ENCODE data around the gene HECW1.

Gene HECW1

DNA sequence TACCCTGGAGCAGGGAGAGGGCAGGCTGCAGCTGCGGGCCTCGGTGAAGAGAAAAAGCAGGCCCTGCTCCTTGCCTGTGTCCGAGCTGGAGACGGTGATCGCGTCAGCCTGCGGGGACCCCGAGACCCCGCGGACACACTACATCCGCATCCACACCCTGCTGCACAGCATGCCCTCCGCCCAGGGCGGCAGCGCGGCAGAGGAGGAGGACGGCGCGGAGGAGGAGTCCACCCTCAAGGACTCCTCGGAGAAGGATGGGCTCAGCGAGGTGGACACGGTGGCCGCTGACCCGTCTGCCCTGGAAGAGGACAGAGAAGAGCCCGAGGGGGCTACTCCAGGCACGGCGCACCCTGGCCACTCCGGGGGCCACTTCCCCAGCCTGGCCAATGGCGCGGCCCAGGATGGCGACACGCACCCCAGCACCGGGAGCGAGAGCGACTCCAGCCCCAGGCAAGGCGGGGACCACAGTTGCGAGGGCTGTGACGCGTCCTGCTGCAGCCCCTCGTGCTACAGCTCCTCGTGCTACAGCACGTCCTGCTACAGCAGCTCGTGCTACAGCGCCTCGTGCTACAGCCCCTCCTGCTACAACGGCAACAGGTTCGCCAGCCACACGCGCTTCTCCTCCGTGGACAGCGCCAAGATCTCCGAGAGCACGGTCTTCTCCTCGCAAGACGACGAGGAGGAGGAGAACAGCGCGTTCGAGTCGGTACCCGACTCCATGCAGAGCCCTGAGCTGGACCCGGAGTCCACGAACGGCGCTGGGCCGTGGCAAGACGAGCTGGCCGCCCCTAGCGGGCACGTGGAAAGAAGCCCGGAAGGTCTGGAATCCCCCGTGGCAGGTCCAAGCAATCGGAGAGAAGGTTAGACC is 332.5 kb downstream of the HECW1 start:
- DNase-seq, result no peak

DNA sequence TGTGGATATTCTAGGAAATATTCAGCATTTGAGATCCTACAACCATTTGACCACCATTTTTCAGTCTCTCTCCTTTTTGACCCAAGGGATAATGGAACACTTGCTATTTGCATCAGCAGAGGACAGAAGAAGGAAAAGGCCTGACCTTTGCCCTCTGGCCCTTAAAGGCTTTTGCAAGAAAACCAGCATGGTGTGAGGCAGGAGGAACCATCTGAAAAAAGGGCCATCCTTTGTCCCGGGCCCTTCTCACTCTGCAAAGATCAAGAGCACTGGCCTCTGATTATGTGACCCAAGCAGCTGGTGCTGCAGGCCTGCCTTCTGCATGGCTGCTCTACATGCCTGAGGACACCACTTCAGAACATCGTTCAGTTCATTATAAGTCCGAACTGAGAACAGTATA is 337.1 kb downstream of the HECW1 start:
- no peak for DNase-seq

DNA sequence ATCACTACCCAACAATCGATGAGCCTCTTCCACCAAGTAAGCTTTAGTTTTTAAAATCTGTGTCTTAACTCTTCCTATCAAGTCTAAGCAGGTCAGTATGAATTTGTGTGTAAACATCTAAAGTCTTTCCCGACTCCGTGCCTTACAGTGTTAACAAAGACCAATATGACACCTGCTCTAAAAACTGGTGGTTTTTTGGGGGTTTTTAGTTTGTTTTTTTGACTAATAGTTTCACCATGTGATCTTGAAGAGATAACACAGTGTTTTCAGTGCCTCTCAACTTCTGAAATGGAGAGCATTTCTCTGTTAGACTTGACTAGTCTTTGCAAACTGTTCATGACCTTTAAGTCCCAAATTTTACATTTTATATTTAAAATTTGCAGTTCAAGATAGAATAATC is 338.4 kb downstream of the HECW1 start:
- no peak for DNase-seq

DNA sequence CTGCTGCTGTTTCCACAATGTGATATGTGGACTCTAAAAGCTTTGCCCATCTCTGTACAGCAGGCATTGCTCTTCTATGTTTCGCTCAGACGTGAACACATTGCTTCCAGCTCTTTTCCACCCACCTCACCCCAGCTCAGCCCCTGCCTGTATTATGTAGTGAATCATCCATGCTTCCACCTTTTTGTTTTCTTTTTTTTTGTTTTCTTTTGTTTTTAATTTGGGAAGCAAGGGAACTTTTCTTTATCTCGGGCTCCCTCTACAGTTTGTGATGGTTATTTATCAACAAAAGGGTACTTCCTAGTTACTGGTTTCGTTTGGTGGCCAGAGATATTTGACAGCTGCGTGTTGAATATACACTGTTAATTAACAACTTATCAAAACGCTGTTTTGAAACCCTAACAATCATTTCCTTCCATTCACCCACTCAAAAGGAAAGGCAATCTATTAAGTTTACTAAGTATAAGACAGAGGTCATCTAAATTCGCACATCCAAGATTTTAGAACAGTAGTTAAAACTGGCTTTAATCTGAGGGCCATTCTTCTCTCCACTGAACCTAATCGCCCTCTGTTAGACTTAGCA is 342.6 kb downstream of the HECW1 start:
- no peak for DNase-seq

DNA sequence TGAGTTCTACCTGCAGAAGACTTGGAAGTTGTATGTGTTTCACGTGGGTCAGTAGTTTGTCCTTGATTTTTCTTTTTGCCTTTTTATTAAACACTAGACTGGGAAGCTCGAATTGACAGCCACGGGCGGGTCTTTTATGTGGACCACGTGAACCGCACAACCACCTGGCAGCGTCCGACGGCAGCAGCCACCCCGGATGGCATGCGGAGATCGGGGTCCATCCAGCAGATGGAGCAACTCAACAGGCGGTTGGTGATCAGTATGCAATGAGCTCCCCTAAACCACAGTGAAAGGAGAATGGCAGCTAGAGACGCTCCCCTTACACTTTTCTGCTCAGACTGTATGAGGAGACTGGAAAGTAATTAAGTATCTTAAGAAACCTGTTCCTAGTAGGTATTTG is 343.8 kb downstream of the HECW1 start:
- no peak for DNase-seq

DNA sequence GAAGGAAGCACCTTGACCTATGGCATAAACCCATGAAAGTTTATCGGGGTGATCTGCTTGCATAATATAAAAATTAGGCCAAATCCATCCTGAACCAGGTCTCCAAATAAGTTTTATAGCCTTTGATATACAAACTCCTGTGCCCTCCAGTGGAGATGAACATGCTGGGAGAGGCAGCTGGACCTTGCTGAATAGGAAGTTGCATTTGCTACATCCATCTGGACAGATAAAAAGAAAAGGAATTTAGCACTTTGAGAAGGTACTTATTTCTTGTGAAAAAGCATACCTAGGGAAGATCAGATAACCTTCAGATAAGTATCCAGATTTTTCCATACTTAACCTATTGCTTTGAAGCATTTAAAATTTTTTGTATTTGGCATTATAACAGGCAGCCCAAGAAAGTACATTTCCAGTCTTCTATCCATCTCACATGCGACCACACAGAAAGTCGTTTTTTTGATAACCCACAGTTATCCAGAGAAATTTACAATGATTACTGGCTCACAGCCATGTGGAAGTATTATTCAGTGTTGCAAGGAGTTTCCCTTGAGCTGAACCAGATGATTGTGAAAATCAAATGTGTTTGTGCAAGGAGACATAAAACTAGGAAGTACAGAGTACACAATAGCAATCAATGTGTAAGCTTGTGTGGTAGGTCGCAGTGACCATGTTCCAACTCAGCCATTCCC is 346.0 kb downstream of the HECW1 start:
- DNase-seq, result no peak

DNA sequence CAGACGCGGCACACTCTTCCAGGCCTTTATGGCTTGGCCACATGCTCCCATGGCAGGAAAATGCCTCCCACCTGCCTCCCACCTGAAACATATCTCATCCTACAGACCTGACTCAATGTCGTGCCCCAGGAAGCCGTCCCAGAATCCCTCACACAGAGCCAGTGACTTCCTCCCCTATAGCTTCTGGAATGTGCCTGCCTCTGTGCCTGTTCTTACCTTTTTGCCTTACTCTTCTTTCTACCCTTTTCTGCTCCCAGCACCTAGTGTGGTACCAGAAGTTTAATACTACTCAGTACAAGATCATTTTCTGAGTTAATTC is 346.5 kb downstream of the HECW1 start:
- no peak for DNase-seq

DNA sequence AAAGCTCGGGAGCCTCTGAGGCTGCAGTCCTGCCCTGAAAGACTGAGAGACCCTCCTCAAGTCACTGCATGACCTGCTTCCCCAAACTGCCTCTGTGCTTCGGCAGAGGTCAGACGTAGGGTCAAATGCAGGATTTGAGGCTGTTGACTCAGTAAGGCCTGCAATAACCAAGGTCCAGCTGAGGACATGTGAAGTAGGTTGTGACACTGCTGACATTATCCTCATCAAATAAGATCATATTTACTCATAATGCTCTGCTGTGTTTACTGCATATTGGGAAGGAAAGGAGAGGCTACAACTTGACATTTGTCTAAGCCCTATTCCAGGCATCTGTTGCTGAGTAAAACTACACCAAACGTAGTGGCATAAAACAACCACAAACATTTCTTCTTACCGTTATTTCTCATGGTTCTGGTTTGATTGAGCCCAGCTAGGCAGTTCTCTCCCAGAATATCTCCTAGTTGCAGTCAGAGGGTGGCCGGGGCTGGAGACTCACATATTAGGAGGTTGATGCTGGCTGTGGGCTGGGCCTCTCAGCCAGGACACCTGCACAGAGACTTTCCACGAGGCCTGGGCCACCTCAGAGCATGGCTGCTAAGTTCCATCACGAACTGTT is 348.4 kb downstream of the HECW1 start:
- DNase-seq, result no peak

DNA sequence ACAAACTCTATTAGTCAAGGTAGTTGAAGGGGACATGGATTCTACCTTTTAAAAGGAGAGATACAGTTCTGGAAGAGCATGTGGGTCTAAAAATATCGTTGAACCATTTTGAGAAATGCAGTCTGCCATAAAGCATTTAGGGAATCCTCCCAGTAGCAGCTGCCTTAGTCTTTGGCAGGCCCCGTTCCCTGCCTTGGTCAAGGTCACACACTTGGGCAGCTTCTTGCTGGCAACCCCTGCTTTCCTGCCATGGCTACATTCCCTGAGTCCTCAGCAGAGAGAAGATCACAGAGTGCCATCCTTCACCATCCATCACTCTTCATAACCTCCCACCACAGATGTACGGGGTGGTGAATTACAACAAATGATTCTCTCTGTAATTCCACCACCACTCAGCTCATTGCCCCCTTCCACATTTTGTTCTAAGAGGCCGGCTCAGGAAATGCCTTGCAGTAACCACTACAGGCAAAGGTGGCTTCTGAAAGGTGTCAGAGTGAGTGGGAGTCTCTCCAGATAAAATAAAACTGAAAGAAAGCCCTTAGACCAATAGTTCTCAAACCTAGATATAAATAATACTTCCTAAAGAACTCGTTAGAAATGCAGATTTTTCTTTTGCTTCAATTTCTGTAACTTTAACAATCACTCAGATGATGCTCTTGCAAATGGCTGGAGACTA is 349.0 kb downstream of the HECW1 start:
- DNase-seq, result no peak

DNA sequence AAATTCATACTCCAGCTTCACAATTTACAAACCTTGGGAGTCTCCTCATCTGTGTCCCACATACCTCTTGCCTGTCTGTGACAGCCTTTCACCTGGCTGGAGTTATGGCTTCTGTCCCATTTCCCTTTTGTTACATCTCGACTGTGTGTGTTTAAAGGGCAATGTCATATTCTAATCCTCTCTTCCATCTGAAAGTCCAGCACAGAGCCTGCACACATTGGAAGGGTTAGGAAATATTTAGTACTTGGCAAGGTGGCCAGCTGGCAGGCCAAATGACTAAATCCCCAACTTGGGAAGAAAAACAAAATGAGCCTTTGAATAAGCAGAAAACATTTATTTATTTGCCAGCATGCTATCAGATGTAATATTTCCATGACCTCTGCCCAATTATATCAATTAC is 350.4 kb downstream of the HECW1 start:
- no peak for DNase-seq

DNA sequence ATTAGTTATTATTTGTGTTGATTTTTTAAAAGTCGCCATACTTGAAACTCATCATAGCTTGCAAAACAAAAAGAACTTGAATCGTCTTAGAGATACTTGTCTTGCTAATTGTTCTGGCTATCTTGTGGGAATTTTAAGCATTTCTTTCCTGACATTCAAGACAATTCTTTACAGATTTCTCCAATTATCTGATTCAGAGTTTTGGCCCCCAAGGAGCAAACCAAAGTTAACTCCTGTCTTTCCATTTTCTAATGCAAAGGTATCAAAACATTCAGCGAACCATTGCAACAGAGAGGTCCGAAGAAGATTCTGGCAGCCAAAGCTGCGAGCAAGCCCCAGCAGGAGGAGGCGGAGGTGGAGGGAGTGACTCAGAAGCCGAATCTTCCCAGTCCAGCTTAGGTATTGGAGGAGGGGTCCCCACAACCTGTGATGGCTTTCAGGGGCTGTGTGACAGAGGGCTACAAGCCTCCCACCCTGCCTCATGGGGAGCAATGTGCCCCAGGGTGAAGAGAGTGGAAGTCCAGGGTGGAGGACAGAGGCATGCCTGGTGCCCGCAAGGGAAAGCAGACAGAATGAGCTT is 351.0 kb downstream of the HECW1 start:
- no peak for DNase-seq

DNA sequence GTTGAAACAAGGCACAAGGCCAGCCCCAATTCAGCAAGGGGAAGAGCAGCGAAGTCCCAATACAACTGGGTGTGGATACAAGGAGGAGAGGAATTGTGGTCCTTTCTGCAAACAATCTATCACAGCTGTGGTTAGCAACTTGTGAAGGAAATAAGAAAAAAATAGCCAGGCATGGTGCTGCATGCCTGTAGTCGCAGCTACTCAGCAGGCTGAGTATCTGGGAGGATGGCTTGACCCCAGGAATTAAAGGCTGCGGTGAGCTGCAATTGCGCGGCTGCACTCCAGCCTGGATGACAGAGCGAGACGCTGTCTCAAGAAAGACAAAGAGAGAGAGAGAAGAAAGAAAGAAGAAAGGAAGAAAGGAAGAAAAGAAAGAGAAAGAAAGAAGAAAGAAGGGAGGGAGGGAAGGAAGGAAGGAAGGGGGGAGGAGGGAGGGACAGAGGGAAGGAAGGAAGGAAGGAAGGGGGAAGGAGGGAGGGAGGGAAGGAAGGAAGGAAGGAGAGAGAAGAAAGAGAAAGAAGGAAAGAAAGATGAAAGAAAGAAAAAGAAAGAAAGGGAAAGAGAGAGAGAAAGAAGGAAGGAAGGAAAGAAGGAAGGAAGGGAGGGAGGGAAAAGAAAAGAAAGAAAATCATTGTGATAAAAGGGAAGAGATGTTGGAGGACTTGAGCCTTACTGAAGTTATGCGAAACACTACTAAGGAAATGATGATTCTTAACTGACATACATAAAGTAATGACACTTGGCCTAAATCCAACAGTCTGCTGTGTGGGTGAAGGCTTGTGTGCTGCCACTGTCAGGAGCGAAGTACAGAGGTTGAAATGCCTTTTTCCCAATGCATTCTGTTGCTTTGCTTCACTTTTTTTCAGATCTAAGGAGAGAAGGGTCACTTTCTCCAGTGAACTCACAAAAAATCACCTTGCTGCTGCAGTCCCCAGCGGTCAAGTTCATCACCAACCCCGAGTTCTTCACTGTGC is 353.4 kb downstream of the HECW1 start:
- no peak for DNase-seq

DNA sequence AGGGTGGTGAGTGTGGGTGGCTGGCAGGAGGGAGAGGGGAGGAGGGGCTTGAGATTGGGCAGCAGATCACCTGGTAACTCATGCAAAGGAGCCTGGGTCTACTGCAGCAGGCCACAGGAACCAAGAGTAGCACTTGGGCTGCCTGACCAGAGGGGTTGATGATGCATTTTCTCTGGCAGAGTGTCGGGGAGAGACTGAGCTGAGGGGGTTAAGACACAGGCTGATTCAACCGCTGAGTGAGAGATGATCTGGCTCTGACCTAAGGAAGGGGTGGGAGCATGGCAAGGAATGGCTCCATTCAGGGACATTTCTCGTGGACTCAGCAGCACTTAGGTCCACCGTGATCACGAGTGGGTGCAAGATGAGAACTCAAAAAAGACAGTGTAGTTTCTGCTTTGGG is 355.0 kb downstream of the HECW1 start:
- DNase-seq, result no peak

DNA sequence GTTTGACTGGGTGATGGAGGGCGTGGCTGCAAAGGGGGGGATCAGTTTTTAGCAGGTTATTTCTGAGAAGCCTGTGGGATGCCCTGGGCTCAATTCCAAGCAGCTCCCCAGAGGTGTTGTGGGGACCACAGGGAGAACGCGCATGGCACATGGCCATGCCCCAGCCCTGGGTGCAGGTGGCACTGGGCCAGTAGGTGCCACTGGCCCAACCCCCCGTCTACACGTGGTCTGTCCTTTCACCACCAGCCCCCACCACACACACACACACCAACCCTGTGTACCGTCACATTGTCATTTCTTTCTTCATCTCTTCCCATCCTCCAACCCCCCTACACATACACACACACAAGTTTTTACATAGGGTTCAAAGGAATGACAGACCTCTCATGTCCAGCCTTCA is 355.4 kb downstream of the HECW1 start:
- DNase-seq, result no peak

DNA sequence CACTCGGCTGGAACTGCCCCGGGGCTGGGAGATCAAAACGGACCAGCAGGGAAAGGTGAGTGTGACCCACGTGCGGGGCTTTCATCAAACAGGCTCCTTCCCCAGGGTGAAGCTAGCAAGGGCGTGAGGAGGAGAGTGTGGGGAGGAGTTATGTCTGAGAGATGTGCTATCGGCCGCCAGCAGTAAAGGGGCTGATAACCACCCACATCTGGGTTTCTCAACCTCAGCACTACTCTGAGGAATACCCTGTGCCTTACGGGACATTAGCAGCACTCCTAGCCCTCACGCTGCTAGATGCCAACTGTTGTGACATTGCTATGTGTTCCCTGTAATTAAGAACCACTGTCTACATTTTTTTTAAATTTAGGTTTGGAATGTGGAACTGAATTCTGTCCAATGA is 356.6 kb downstream of the HECW1 start:
- no peak for DNase-seq

DNA sequence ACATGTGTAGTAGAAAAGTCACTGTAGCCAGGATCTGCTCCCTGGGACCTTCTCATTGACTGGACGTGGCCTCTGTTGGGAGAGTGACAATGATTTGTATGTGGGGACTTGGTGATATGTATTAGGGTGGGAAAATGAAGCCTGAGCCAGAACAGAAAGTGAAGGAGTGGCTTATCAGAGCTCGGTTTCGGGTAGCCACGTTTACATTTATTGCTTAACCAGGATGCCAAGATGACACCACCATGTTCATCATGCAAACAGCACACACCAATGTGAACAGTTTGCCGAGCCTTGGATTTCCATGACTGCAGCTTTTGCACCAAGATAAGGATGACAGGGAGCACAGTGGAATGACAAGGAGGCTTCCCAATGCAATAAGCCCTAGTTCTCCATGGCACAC is 357.7 kb downstream of the HECW1 start:
- no peak for DNase-seq

DNA sequence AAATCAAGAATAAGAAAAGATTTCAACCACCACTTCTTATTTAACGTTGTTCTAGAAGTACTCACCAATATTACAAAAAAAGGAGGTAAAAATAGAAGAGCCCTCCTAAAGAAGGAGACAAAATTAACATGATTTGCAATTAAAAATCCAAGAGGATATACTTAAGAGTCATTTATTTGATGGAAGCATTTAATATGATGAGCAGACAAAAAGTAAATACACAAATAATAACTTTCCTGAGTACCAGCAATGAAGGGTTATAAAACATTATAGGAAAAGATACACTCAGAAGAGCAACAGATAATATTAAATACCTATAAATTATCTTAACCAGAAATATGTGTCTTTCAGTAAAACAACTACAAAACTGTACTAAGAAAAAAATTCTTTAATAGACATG is 363.5 kb downstream of the HECW1 start:
- DNase-seq, result no peak

DNA sequence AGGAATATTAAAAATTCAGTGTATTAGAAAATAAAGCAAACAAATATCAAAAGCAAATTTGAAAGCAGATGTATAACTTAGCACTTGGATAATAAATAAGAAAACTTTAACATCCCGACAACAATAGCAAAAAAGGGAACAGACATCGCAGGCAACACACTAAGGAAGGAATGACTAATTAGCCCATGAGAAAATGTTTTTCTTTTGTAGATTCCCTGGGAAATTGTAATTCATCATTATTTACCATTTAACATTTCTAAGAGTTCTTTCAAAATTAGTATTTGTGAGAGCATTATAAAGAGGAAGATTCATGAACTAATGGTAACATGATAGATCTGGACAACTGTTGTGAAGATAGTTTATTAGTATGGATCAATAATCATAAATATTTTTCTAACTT is 364.4 kb downstream of the HECW1 start:
- no peak for DNase-seq

DNA sequence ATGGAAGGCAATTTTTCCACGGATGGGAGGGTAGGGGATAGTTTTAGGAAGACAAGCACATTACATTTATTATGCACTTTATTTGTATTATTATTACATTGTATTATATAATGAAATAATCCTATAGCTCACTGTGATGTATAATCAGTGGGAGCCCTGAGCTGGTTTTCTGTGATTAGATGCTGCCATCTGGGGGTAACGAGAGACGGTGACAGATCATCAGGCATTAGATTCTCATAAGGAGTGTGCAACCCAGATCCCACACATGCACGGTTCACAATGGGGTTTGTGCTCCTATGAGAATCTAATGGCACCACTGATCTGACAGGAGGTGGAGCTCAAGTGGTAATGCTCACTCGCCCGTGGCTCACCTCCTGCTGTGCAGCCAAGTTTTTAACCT is 366.6 kb downstream of the HECW1 start:
- DNase-seq, result no peak

DNA sequence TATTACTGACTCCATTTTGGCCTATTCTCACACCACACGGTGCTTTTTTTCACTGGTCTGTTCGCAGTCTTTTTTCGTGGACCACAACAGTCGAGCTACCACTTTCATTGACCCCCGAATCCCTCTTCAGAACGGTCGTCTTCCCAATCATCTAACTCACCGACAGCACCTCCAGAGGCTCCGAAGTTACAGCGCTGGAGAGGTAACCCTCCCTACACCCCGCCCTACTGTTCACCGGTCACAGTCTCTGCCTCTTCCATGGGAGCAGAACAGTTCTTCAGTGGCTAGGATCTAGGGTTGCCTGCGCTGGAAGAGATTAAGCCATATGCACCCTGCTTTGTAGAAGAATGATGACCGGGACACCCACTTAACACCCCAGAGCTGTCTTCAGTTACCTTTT is 367.1 kb downstream of the HECW1 start:
- no peak for DNase-seq

DNA sequence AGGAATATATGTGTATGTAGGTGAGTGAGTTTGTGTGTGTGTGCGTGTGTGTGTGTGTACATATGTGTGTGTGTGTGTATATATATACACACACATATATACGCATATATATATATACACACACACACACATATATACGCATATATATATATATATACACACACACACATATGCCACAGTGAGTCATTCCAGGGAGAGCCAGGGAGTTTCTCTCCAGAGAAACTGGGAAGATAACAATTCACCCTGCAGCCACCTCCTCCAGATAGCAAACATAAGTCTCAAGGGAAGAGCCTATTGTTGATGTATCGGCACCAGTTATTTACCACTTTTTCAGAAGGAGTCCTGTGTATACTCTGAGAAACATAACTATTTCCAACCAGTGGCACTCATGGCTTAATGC is 368.1 kb downstream of the HECW1 start:
- no peak for DNase-seq
